HL-60 (cell line): Measurements from ENCODE around the gene KLHDC4.

ENCODE experiments used
- DNase-seq, 2 experiments: peaks; one replicate each; pipeline ENCODE4 v3.0.0-alpha.2; 2010 to 2020; ENCODE audit warnings: low read depth in 1 of 2, low spot score in 1 of 2
- H3K27ac ChIP-seq: fragments of 250-450 bp; sonication (Bioruptor Pico); replicated peaks from 2 replicates; pipeline ENCODE4 v1.5.1; 2020; ENCODE audit warnings: mild to moderate bottlenecking, moderate library complexity
- H3K27me3 ChIP-seq: fragments of 250-450 bp; sonication (Bioruptor Pico); 2 replicates; pipeline ENCODE4 v1.5.1; 2021; ENCODE audit warnings: mild to moderate bottlenecking, moderate library complexity; ENCODE audit not compliant: insufficient read depth, poor library complexity, severe bottlenecking
- H3K4me3 ChIP-seq: replicated peaks from 2 replicates; pipeline ENCODE4 v1.5.1; 2011; ENCODE audit warnings: mild to moderate bottlenecking, control low read depth, low read length; ENCODE audit not compliant: insufficient read depth
- GABPA ChIP-seq: IDR thresholded peaks from 2 replicates; pipeline ENCODE4 v1.6.1; 2012; ENCODE audit warnings: low read depth
- POLR2AphosphoS5 ChIP-seq: IDR thresholded peaks from 2 replicates; pipeline ENCODE4 v1.6.1; 2012; ENCODE audit warnings: low read depth
- SPI1 ChIP-seq: IDR thresholded peaks from 2 replicates; pipeline ENCODE4 v1.6.1; 2012; ENCODE audit warnings: low read depth, mild to moderate bottlenecking, borderline replicate concordance
- TF ChIP-seq, protein P1 (sequence below): IDR thresholded peaks from 2 replicates; pipeline ENCODE4 v1.6.1; 2012; ENCODE audit warnings: low read depth; ENCODE audit not compliant: insufficient replicate concordance
- TF ChIP-seq, protein P2 (sequence below): IDR thresholded peaks from one replicate; pipeline ENCODE4 v1.5.1; 2011; ENCODE audit warnings: low read length, control low read depth, inconsistent platforms; ENCODE audit not compliant: insufficient read depth

KLHDC4 gene

DNA sequence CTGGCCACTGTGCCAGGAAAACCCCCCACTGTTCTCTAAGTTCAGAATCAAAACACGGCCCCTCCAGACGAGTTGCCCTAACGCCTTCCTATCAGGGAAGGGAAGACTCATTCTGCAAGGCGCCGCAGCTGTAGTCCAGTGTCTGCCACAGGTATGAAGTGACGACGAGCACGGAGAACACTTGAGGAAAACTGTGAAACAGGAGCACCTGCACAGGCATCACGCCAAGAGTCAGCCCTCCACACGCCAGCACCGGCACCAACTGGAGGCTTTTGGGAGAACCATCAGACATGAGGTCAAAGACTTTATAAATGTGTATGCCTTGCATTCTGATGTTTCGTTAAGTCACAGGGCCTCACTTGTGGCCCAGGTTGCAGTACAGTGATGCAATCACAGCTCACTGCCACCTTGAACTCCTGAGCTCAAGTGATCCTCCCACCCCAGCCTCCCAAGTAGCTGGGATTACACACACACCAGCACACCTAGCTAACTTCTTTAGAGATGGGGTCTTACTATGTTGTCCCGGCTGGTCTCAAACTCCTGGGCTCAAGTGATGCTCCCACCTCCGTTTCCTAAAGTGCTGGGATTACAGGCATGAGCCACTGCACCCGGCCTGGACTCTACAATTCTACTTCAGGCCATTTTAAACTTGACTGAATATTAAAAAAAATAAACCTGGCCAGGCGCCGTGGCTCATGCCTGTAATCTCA lies 22.9 kb downstream of the KLHDC4 start:
- Histone ChIP-seq H3K27me3 (no peaks in the 10 kb centered on the region), H3K27ac (no peak overlapping the region), H3K4me3 (no peak overlapping the region)
- TF ChIP-seq, protein P1, sequence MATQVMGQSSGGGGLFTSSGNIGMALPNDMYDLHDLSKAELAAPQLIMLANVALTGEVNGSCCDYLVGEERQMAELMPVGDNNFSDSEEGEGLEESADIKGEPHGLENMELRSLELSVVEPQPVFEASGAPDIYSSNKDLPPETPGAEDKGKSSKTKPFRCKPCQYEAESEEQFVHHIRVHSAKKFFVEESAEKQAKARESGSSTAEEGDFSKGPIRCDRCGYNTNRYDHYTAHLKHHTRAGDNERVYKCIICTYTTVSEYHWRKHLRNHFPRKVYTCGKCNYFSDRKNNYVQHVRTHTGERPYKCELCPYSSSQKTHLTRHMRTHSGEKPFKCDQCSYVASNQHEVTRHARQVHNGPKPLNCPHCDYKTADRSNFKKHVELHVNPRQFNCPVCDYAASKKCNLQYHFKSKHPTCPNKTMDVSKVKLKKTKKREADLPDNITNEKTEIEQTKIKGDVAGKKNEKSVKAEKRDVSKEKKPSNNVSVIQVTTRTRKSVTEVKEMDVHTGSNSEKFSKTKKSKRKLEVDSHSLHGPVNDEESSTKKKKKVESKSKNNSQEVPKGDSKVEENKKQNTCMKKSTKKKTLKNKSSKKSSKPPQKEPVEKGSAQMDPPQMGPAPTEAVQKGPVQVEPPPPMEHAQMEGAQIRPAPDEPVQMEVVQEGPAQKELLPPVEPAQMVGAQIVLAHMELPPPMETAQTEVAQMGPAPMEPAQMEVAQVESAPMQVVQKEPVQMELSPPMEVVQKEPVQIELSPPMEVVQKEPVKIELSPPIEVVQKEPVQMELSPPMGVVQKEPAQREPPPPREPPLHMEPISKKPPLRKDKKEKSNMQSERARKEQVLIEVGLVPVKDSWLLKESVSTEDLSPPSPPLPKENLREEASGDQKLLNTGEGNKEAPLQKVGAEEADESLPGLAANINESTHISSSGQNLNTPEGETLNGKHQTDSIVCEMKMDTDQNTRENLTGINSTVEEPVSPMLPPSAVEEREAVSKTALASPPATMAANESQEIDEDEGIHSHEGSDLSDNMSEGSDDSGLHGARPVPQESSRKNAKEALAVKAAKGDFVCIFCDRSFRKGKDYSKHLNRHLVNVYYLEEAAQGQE = no peak
- TF ChIP-seq, protein P2, sequence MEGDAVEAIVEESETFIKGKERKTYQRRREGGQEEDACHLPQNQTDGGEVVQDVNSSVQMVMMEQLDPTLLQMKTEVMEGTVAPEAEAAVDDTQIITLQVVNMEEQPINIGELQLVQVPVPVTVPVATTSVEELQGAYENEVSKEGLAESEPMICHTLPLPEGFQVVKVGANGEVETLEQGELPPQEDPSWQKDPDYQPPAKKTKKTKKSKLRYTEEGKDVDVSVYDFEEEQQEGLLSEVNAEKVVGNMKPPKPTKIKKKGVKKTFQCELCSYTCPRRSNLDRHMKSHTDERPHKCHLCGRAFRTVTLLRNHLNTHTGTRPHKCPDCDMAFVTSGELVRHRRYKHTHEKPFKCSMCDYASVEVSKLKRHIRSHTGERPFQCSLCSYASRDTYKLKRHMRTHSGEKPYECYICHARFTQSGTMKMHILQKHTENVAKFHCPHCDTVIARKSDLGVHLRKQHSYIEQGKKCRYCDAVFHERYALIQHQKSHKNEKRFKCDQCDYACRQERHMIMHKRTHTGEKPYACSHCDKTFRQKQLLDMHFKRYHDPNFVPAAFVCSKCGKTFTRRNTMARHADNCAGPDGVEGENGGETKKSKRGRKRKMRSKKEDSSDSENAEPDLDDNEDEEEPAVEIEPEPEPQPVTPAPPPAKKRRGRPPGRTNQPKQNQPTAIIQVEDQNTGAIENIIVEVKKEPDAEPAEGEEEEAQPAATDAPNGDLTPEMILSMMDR = no peak
- TF ChIP-seq GABPA (no peak), POLR2AphosphoS5 (no peak), SPI1 (no peak)
- DNase-seq = no peak

DNA sequence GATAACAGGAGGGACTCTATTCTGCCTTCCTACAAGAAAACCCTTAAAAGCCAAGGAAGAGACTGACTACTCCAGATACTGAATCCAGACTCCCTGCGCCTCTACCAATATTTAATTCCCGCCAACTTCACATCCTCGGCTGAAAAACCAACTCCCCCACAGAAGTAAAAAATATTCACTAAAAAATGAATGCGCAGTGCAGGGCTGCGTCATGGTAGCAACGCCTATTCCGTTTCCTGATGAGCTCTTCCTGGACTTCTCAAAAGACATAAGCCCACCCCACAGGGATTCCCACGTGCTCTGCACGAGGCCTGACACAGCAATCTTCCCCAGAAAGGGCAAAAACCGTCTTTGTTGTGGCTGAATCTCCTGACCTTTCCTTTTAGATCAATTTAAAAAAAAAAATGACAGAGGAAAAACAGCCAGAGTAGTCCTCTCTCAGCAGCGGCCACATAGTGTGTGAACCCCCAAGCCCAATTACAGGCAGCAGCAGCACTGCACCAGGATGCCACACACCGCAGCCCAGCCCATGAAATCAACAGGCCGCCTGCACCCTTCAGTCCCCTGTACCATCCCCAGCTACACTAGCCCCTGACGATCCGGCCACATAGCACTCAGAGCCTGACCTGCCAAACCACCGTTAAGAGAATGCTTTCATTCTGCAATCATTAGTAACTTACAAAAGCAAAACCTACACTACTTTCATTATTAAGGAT lies 23.9 kb downstream of the KLHDC4 start:
- Histone ChIP-seq H3K27ac (no peak overlapping the region), H3K27me3 (no peaks in the 10 kb centered on the region), H3K4me3 (no peak overlapping the region)
- TF ChIP-seq, protein P1 = no peak
- TF ChIP-seq SPI1 = no peak
- TF ChIP-seq POLR2AphosphoS5 = no peak
- TF ChIP-seq, protein P2 = no peak
- TF ChIP-seq GABPA = no peak
- no peak for DNase-seq

DNA sequence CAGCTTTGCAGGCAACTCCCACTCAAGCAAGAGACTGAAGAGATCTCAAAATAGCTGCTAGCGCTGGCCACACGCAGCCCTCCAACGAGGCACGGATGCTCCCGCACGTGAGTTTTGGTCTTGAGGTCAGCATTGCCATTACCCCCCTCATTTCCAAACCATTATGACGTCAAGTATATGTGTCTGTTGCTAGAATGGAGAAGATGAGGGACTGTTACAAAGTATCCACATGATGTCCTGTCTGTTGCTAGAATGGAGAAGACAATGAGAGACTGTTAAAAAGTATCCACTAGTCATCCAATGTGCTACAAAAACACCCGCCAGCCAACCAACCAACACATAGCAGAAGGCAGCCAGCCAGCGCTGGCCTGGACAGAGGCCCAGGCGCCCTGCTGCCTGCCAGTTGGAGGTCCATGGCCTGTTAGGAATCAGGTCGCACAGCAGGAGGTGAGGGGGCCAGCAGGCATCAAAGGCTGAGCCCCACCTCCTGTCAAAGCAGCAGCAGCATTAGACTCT lies 24.8 kb downstream of the KLHDC4 start:
- H3K27me3 ChIP-seq = no peaks in the 10 kb centered on the region
- no peak for DNase-seq
- H3K4me3 ChIP-seq = no peak overlapping the region
- H3K27ac ChIP-seq = no peak overlapping the region
- TF ChIP-seq GABPA (no peak), POLR2AphosphoS5 (no peak), SPI1 (no peak)
- TF ChIP-seq, protein P2 = no peak
- TF ChIP-seq, protein P1 = no peak
